Epidermal melanocyte (primary cell): ENCODE measurements around the gene TMPRSS9.

Source experiments
- DNase-seq: peaks from one replicate; pipeline ENCODE4 v3.0.0; 2011; ENCODE audit warnings: low spot score; ENCODE audit not compliant: insufficient read length

TMPRSS9 gene

GRCh38 chr19:2361246-2362045 is 1.4 kb downstream of the TMPRSS9 start:
- peak; percentile 8 for DNase-seq

- peak; percentile 10 for DNase-seq
Measured at GRCh38 chr19:2362046-2362969, 2.2 kb downstream of the TMPRSS9 start.

- DNase-seq = peak; percentile 5
Measured at GRCh38 chr19:2362970-2363300, 2.9 kb downstream of the TMPRSS9 start.

- DNase-seq = peak; percentile 9
Measured at GRCh38 chr19:2363419-2363818, 3.4 kb downstream of the TMPRSS9 start.

GRCh38 chr19:2365201-2365970 is 5.3 kb downstream of the TMPRSS9 start:
- peak; percentile 36 for DNase-seq

GRCh38 chr19:2371656-2372055 is 11.6 kb downstream of the TMPRSS9 start:
- peak; percentile 11 for DNase-seq

- DNase-seq = peak; percentile 37
Measured at GRCh38 chr19:2372076-2372612, 12.1 kb downstream of the TMPRSS9 start.

GRCh38 chr19:2374808-2375207 is 14.7 kb downstream of the TMPRSS9 start:
- no peak for DNase-seq

GRCh38 chr19:2375353-2376121 is 15.5 kb downstream of the TMPRSS9 start:
- peak; percentile 10 for DNase-seq

- DNase-seq = peak; percentile 8
Measured at GRCh38 chr19:2376784-2377519, 16.9 kb downstream of the TMPRSS9 start.

- DNase-seq = no peak
Measured at GRCh38 chr19:2380567-2380966, 20.5 kb downstream of the TMPRSS9 start.

- DNase-seq = peak; percentile 81
Measured at GRCh38 chr19:2381148-2381820, 21.2 kb downstream of the TMPRSS9 start.

- peak; percentile 10 for DNase-seq
Measured at GRCh38 chr19:2382530-2383222, 22.6 kb downstream of the TMPRSS9 start.

- DNase-seq = peak; percentile 45
Measured at GRCh38 chr19:2385053-2385721, 25.1 kb downstream of the TMPRSS9 start.

- peak; percentile 3 for DNase-seq
Measured at GRCh38 chr19:2387367-2388288, 27.6 kb downstream of the TMPRSS9 start.

- DNase-seq = no peak
Measured at GRCh38 chr19:2389594-2389993, 29.5 kb downstream of the TMPRSS9 start.

- peak; percentile 78 for DNase-seq
Measured at GRCh38 chr19:2391118-2391725, 31.2 kb downstream of the TMPRSS9 start.
